CD14-positive monocyte (primary cell): ENCODE measurements around the gene ALKAL2. TPM values are rescaled to one million over a fixed set of nuclear protein-coding genes. Genes with fewer than 3 reads are reported as not detected.

Source experiments
- DNase-seq, 3 donors: peaks; one replicate each; pipeline ENCODE4 v3.0.0-alpha.2; 2011 to 2022
- H2AFZ ChIP-seq: 2 replicates; pipeline ENCODE4 v1.6.0; 2012; ENCODE audit warnings: mild to moderate bottlenecking, low read depth, low read length, inconsistent platforms; ENCODE audit not compliant: insufficient read depth, poor library complexity, severe bottlenecking
- H3K27ac ChIP-seq, 2 donors: 1 replicate in 1 of 2; 2 replicates in 1 of 2; pipeline ENCODE4 v1.5.1; 2012 to 2013; ENCODE audit warnings: low read length in 2 of 2, control low read depth in 1 of 2, inconsistent platforms in 1 of 2, low read depth in 1 of 2, mild to moderate bottlenecking in 1 of 2
- H3K27me3 ChIP-seq, 2 donors: one replicate each; pipeline versions ENCODE4 v1.6.0 to v1.6.1; 2011 to 2013; ENCODE audit warnings: low read length in 2 of 2; ENCODE audit not compliant: control insufficient read depth in 2 of 2, insufficient read depth in 2 of 2
- H3K36me3 ChIP-seq, 2 donors: replicated peaks in 1 of 2; 1 replicate in 1 of 2; 2 replicates in 1 of 2; pipeline versions ENCODE4 v1.5.1 to v1.6.1; 2012 to 2013; ENCODE audit warnings: low read length in 2 of 2, control low read depth in 1 of 2, inconsistent platforms in 1 of 2, mild to moderate bottlenecking in 1 of 2; ENCODE audit not compliant: insufficient read depth in 2 of 2, control insufficient read depth in 1 of 2
- H3K4me1 ChIP-seq, 2 donors: 1 replicate in 1 of 2; 2 replicates in 1 of 2; pipeline versions ENCODE4 v1.5.1 to v1.6.1; 2012 to 2013; ENCODE audit warnings: low read length in 2 of 2, control low read depth in 1 of 2, inconsistent platforms in 1 of 2, mild to moderate bottlenecking in 1 of 2, moderate library complexity in 1 of 2; ENCODE audit not compliant: insufficient read depth in 2 of 2, control insufficient read depth in 1 of 2
- H3K4me2 ChIP-seq: replicated peaks from 2 replicates; pipeline ENCODE3; 2012; ENCODE audit warnings: low read length, moderate library complexity, mild to moderate bottlenecking; ENCODE audit not compliant: poor library complexity, severe bottlenecking; ENCODE audit errors: extremely low read depth
- H3K4me3 ChIP-seq, 3 experiments: fragments of 200-600 bp in 1 of 3; sonication (generic) in 1 of 3; replicated peaks in 1 of 3; 1 replicate in 2 of 3; 2 replicates in 1 of 3; pipeline ENCODE4 v1.5.1; 2011 to 2013; ENCODE audit warnings: low read length in 3 of 3, mild to moderate bottlenecking in 3 of 3, control low read depth in 2 of 3, low read depth in 2 of 3, inconsistent platforms in 1 of 3, moderate library complexity in 1 of 3
- H3K79me2 ChIP-seq: 2 replicates; pipeline ENCODE4 v1.6.0; 2012; ENCODE audit warnings: mild to moderate bottlenecking, control low read depth, inconsistent platforms, low read length, moderate library complexity; ENCODE audit not compliant: insufficient read depth
- H3K9ac ChIP-seq: 2 replicates; pipeline ENCODE4 v1.6.0; 2017; ENCODE audit warnings: low read length, mild to moderate bottlenecking; ENCODE audit not compliant: insufficient read depth, poor library complexity, severe bottlenecking
- H3K9me3 ChIP-seq, 2 donors: replicated peaks in 1 of 2; 1 replicate in 1 of 2; 2 replicates in 1 of 2; pipeline versions ENCODE4 v1.5.1 to v1.6.1; 2012 to 2013; ENCODE audit warnings: low read length in 2 of 2, control low read depth in 1 of 2; ENCODE audit not compliant: control insufficient read depth in 1 of 2, insufficient read depth in 1 of 2
- H4K20me1 ChIP-seq: 2 replicates; pipeline ENCODE4 v1.6.0; 2012; ENCODE audit warnings: mild to moderate bottlenecking, low read length, control low read depth, moderate library complexity; ENCODE audit not compliant: insufficient read depth
- H3K27ac Mint-ChIP-seq, 7 donors: one replicate each; pipeline ENCODE4 v1.8.0; 2020; ENCODE audit warnings: mild to moderate bottlenecking in 7 of 7, mixed read lengths in 7 of 7, moderate library complexity in 6 of 7, inconsistent platforms in 2 of 7
- H3K27me3 Mint-ChIP-seq, 3 donors: one replicate each; pipeline ENCODE4 v1.8.0; 2021 to 2022; ENCODE audit warnings: low read depth in 3 of 3, mild to moderate bottlenecking in 3 of 3, mixed read lengths in 3 of 3, moderate library complexity in 3 of 3, inconsistent platforms in 1 of 3
- H3K36me3 Mint-ChIP-seq, 2 donors: one replicate each; pipeline ENCODE4 v1.8.0; 2020; ENCODE audit warnings: mixed read lengths in 2 of 2, inconsistent platforms in 1 of 2, mild to moderate bottlenecking in 1 of 2
- H3K4me1 Mint-ChIP-seq: one replicate; pipeline ENCODE4 v1.8.0; 2020; ENCODE audit warnings: mild to moderate bottlenecking, mixed read lengths
- H3K4me3 Mint-ChIP-seq, 2 donors: one replicate each; pipeline ENCODE4 v1.8.0; 2020; ENCODE audit warnings: mild to moderate bottlenecking in 2 of 2, mixed read lengths in 2 of 2, moderate library complexity in 1 of 2
- H3K9me3 Mint-ChIP-seq, 7 donors: one replicate each; pipeline ENCODE4 v1.8.0; 2020 to 2022; ENCODE audit warnings: mixed read lengths in 7 of 7, mild to moderate bottlenecking in 6 of 7, moderate library complexity in 6 of 7, inconsistent platforms in 2 of 7
- CTCF ChIP-seq: fragments of 200-600 bp; IDR thresholded peaks from one replicate; pipeline ENCODE4 v1.8.0; 2022; ENCODE audit warnings: antibody characterized with exemption, mild to moderate bottlenecking
- WGBS: methylation state at CpG from one replicate; pipeline ENCODE4 v1.1.5; 2013; ENCODE audit warnings: missing lambda C conversion rate; ENCODE audit not compliant: insufficient coverage; 5-methylcytosine and 5-hydroxymethylcytosine counted together
- intact Hi-C, 2 donors: fragments of 100-400 bp; cut with micrococcal nuclease; formaldehyde crosslinking; loops; one replicate each; pipeline versions ENCODE4 v1.15.0 to v1.15.1; 2023
- polyA plus RNA-seq, 3 donors: library from polyadenylated mRNA; depleted of rRNA in 1 of 3; unstranded in 2 of 3; stranded (reverse) in 1 of 3; fragments of 300-500 nt in 2 of 3; fragments of >200 nt in 1 of 3; fragmentation: Illumina TruSeq in 2 of 3; gene quantifications; 1 replicate in 2 of 3; 2 replicates in 1 of 3; pipeline ENCODE4 v1.2.3, GENCODE V29; 2012 to 2021

ALKAL2 gene
- polyA plus RNA-seq, 3 donors: not detected

- Histone ChIP-seq H3K79me2 (no peaks in the 10 kb centered on the region), H2AFZ (no peak overlapping the region), H3K36me3 (no peaks in the 10 kb centered on the region), H3K27me3 (no peaks in the 10 kb centered on the region), H3K9me3 (peaks cover 14 to 15% of the 10 kb centered on the region in 2 donors), H3K27ac (no peak overlapping the region), H3K4me1 (no peaks in the 10 kb centered on the region), H3K4me2 (no peak overlapping the region), H4K20me1 (no peaks in the 10 kb centered on the region), H3K4me3 (no peak overlapping the region), H3K9ac (no peak overlapping the region)
- Mint-ChIP-seq H3K4me3 (no peak overlapping the region), H3K27me3 (peaks cover 0 to 3% (median 2%) of the 10 kb centered on the region in 3 donors), H3K27ac (no peak overlapping the region), H3K9me3 (peaks cover 2 to 25% (median 19%) of the 10 kb centered on the region in 7 donors), H3K36me3 (peaks cover 0 to 12% of the 10 kb centered on the region in 2 donors), H3K4me1 (no peaks in the 10 kb centered on the region)
- TF ChIP-seq CTCF: no peak
- DNase-seq: no peak
- no CpG with 5 or more reads among the region's 2 CpGs for WGBS
- intact Hi-C loops: no loop called here
Observed at GRCh38 chr2:257842-258241, 30.0 kb downstream of the ALKAL2 start.

GRCh38 chr2:257429-257828, 30.5 kb downstream of the ALKAL2 start:
- Histone ChIP-seq H3K4me2 (no peak overlapping the region), H3K27ac (no peak overlapping the region), H3K27me3 (no peaks in the 10 kb centered on the region), H3K4me1 (no peaks in the 10 kb centered on the region), H3K9me3 (peaks cover 14 to 15% of the 10 kb centered on the region in 2 donors), H3K36me3 (no peaks in the 10 kb centered on the region), H2AFZ (no peak overlapping the region), H4K20me1 (no peaks in the 10 kb centered on the region), H3K79me2 (no peaks in the 10 kb centered on the region), H3K9ac (no peak overlapping the region), H3K4me3 (no peak overlapping the region)
- peaks cover 2 to 25% (median 19%) of the 10 kb centered on the region in 7 donors for H3K9me3 Mint-ChIP-seq
- H3K4me3 Mint-ChIP-seq: no peak overlapping the region
- no peak for TF ChIP-seq CTCF
- DNase-seq: peak in 1 of 3 donors; percentile 18
- WGBS: 40% methylated on average over 1 of the region's 3 CpGs
- H3K36me3 Mint-ChIP-seq: peaks cover 0 to 8% of the 10 kb centered on the region in 2 donors
- H3K27ac Mint-ChIP-seq: no peak overlapping the region
- no peaks in the 10 kb centered on the region for H3K4me1 Mint-ChIP-seq
- H3K27me3 Mint-ChIP-seq: peaks cover 0 to 3% (median 2%) of the 10 kb centered on the region in 3 donors
- intact Hi-C loops: no loop called here
